Natural killer cell (primary cell): ENCODE data around the gene FAM107B. TPM values are rescaled to one million over a fixed set of nuclear protein-coding genes. Genes with fewer than 3 reads are reported as not detected.

ENCODE experiments used
- ATAC-seq, 3 donors: fragments of 150-1000 bp in 2 of 3; fragments of 200-7000 bp in 1 of 3; cut with Tn5 transposase; 1 replicate in 1 of 3; 2 replicates in 2 of 3; pipeline ENCODE4 v1.10.0; 2021; ENCODE audit warnings: mild to moderate bottlenecking in 2 of 3, moderate library complexity in 2 of 3
- DNase-seq, 2 donors: peaks; one replicate each; pipeline versions ENCODE4 v3.0.0 to v3.0.0-alpha.2; 2013 to 2021; ENCODE audit warnings: mixed read lengths in 1 of 2
- H3K27ac ChIP-seq: one replicate; pipeline ENCODE4 v1.5.1; 2013; ENCODE audit warnings: mild to moderate bottlenecking, low read length
- H3K27me3 ChIP-seq: one replicate; pipeline ENCODE4 v1.6.1; 2013; ENCODE audit warnings: low read length; ENCODE audit not compliant: control insufficient read depth, insufficient read depth
- H3K36me3 ChIP-seq: one replicate; pipeline ENCODE4 v1.6.1; 2013; ENCODE audit warnings: low read length; ENCODE audit not compliant: control insufficient read depth, insufficient read depth
- H3K4me1 ChIP-seq: one replicate; pipeline ENCODE4 v1.6.1; 2013; ENCODE audit warnings: low read length; ENCODE audit not compliant: control insufficient read depth, insufficient read depth
- H3K4me3 ChIP-seq: one replicate; pipeline ENCODE4 v1.5.1; 2013; ENCODE audit warnings: low read length
- H3K9me3 ChIP-seq: one replicate; pipeline ENCODE4 v1.6.1; 2013; ENCODE audit warnings: low read length; ENCODE audit not compliant: control insufficient read depth, insufficient read depth
- H3K27ac Mint-ChIP-seq, 2 donors: one replicate each; pipeline ENCODE4 v1.8.0; 2022; ENCODE audit warnings: mild to moderate bottlenecking in 2 of 2, mixed read lengths in 2 of 2, moderate library complexity in 1 of 2
- H3K27me3 Mint-ChIP-seq, 2 donors: one replicate each; pipeline ENCODE4 v1.8.0; 2022; ENCODE audit warnings: low read depth in 2 of 2, mixed read lengths in 2 of 2
- H3K36me3 Mint-ChIP-seq: one replicate; pipeline ENCODE4 v1.8.0; 2022; ENCODE audit warnings: mixed read lengths
- H3K4me1 Mint-ChIP-seq, 2 donors: one replicate each; pipeline ENCODE4 v1.8.0; 2022; ENCODE audit warnings: mixed read lengths in 2 of 2
- H3K4me3 Mint-ChIP-seq: one replicate; pipeline ENCODE4 v1.8.0; 2022; ENCODE audit warnings: mild to moderate bottlenecking, moderate library complexity, mixed read lengths
- H3K9me3 Mint-ChIP-seq, 2 donors: one replicate each; pipeline ENCODE4 v1.8.0; 2022; ENCODE audit warnings: mixed read lengths in 2 of 2
- WGBS: methylation state at CpG from one replicate; pipeline ENCODE4 v1.1.7; 2013; ENCODE audit warnings: missing lambda C conversion rate; ENCODE audit not compliant: insufficient coverage; 5-methylcytosine and 5-hydroxymethylcytosine counted together
- intact Hi-C: fragments of 100-400 bp; cut with micrococcal nuclease; formaldehyde crosslinking; loops from one replicate; pipeline ENCODE4 v1.14.2; 2022
- total RNA-seq, 4 donors: library from RNA; stranded (reverse); fragments of 120-200 nt in 1 of 4; gene quantifications; one replicate each; pipeline versions ENCODE4 v1.2.3 to v1.2.4, GENCODE V29; 2013 to 2022
- TF ChIP-seq, protein P1 (sequence below): fragments of 200-600 bp; IDR thresholded peaks from one replicate; pipeline ENCODE4 v1.8.0; 2022; ENCODE audit warnings: antibody characterized with exemption

The FAM107B gene
- total RNA-seq, 3 donors from 2014 or later (not counting 1 experiment from before 2014, with no cell fraction given) = 165 to 226 (median 224) TPM

DNA sequence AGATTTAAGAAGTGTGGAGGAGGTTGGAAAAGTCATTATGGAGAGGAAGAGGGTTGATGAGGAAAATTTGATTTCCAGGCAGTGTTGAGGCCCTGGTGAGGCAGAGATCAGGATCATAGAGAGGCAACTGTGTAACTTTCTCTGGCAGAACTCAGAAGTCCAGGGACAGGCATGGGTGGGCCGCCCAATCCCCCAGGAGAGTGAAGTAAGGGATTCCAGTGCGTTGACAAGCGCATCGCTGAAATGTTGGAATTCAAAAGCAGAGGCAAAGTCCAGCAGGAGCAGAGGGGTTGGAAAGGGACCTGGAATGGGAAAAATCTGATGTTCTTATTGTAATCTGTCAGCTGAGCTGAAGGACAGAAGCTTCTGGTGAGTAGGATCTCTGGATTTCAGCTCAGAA is 207.3 kb downstream of the FAM107B start:
- ATAC-seq = no peak

DNA sequence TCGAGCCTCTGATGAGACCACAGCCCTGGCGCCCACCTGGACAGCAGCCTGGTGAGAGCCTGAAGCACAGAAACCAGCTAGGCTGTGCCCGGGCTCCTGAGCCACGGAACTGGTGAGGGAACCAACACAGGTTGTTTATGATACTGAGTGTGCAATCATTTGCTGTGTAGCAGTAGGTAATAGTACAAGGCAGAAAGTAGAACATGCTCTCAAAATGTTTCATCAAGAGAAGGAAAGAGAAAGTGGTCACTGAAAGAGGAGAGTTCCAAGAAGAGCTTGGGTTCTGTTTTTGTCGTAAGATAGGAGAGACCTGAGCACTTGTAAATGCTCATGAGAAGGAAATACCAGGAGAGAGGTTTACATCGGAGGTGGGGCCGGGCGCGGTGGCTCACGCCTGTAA is 208.2 kb downstream of the FAM107B start:
- Mint-ChIP-seq H3K4me3 (peak overlapping the region; percentile 62), H3K9me3 (peaks cover 0 to 2% of the 10 kb centered on the region in 2 donors)
- DNase-seq = no peak

More for the DNA sequence above, 207.3 kb downstream of the FAM107B start:
- Histone ChIP-seq H3K9me3 (peaks cover 3% of the 10 kb centered on the region), H3K4me3 (no peak overlapping the region), H3K36me3 (peaks cover 22% of the 10 kb centered on the region), H3K4me1 (peaks cover 69% of the 10 kb centered on the region), H3K27ac (peak overlapping the region; percentile 5), H3K27me3 (no peaks in the 10 kb centered on the region)
- peaks cover 0 to 2% of the 10 kb centered on the region in 2 donors for H3K9me3 Mint-ChIP-seq
- DNase-seq = no peak
- peak overlapping the region; percentile 95 to 98 for H3K27ac Mint-ChIP-seq
- H3K4me3 Mint-ChIP-seq = peak overlapping the region; percentile 4
- 96% methylated on average over 4 of the region's 4 CpGs for WGBS
- TF ChIP-seq, protein P1, sequence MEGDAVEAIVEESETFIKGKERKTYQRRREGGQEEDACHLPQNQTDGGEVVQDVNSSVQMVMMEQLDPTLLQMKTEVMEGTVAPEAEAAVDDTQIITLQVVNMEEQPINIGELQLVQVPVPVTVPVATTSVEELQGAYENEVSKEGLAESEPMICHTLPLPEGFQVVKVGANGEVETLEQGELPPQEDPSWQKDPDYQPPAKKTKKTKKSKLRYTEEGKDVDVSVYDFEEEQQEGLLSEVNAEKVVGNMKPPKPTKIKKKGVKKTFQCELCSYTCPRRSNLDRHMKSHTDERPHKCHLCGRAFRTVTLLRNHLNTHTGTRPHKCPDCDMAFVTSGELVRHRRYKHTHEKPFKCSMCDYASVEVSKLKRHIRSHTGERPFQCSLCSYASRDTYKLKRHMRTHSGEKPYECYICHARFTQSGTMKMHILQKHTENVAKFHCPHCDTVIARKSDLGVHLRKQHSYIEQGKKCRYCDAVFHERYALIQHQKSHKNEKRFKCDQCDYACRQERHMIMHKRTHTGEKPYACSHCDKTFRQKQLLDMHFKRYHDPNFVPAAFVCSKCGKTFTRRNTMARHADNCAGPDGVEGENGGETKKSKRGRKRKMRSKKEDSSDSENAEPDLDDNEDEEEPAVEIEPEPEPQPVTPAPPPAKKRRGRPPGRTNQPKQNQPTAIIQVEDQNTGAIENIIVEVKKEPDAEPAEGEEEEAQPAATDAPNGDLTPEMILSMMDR = no peak
- peaks cover 14% of the 10 kb centered on the region for H3K36me3 Mint-ChIP-seq
- peaks cover 96% of the 10 kb centered on the region in 2 donors for H3K4me1 Mint-ChIP-seq
- intact Hi-C loops = no loop called here
- no peaks in the 10 kb centered on the region for H3K27me3 Mint-ChIP-seq

DNA sequence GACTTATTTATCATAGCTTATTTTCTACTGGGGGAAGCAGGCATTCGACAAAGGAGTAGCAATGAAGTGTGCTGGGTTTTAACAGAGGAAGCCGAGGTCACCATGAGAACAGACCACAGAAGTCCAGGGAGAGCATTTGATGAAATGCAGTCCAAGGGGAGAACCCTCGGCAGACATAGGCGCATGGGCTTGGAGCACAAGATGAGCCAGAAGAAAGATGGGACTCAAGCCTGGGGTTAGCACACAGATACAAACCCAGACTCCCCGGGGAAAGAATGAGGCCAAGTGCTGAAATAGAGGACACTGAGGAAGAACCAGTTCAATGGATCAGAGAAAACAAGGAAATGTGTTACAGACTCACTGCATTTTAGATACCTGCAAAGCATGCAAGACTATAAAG is 209.5 kb downstream of the FAM107B start:
- Histone ChIP-seq H3K36me3 (peaks cover 25% of the 10 kb centered on the region), H3K4me3 (no peak overlapping the region), H3K27ac (peak overlapping the region; percentile 87), H3K27me3 (no peaks in the 10 kb centered on the region), H3K4me1 (peaks cover 73% of the 10 kb centered on the region), H3K9me3 (peaks cover 3% of the 10 kb centered on the region)
- intact Hi-C loops = loop anchor here (1.0 kb wide), 1 partner anchor 35 kb away; no protein-coding TSS in a partner anchor
- H3K9me3 Mint-ChIP-seq = peaks cover 0 to 2% of the 10 kb centered on the region in 2 donors
- H3K4me1 Mint-ChIP-seq = peaks cover 98% of the 10 kb centered on the region in 2 donors
- TF ChIP-seq, protein P1 = no peak
- peak in 1 of 2 donors; percentile 42 for DNase-seq
- peak overlapping the region; percentile 90 for H3K4me3 Mint-ChIP-seq
- no peak for ATAC-seq
- 33% methylated on average over 5 of the region's 5 CpGs for WGBS
- no peaks in the 10 kb centered on the region for H3K27me3 Mint-ChIP-seq
- peak overlapping the region; percentile 95 to 98 for H3K27ac Mint-ChIP-seq
- peaks cover 14% of the 10 kb centered on the region for H3K36me3 Mint-ChIP-seq

More for the DNA sequence above, 208.2 kb downstream of the FAM107B start:
- Histone ChIP-seq H3K4me1 (peaks cover 70% of the 10 kb centered on the region), H3K36me3 (peaks cover 22% of the 10 kb centered on the region), H3K27me3 (no peaks in the 10 kb centered on the region), H3K9me3 (peaks cover 3% of the 10 kb centered on the region), H3K4me3 (no peak overlapping the region), H3K27ac (peak overlapping the region; percentile 17)
- Mint-ChIP-seq H3K27me3 (no peaks in the 10 kb centered on the region), H3K4me1 (peaks cover 96% of the 10 kb centered on the region in 2 donors), H3K36me3 (peaks cover 14% of the 10 kb centered on the region), H3K27ac (peak overlapping the region; percentile 95 to 98)
- TF ChIP-seq, protein P1 = no peak
- WGBS = 87% methylated on average over 10 of the region's 10 CpGs
- intact Hi-C loops = no loop called here
- no peak for ATAC-seq

DNA sequence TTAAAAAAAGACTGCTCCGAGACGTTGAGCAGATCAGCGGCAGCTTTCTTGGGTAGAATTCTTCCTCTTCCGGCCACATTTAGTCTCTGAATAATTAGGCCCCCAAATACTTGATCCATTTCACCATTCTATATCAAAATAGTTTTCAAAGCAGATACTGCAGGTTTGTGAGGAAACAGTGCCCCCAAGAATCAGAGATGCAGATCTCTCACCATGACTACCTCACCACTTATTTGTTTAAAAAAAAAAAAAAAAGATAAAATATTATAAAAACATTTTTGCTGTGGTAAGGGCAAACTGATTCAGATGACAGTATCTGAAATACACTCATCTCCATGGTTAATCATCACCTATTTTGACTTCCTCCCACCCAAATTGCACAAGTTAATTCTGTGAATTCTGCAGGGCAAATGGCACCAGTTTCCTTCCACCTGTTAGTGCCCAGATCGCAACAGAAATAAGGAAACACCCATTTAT is 210.4 kb downstream of the FAM107B start:
- Mint-ChIP-seq H3K27ac (peak overlapping the region; percentile 95 to 98), H3K9me3 (peaks cover 0 to 2% of the 10 kb centered on the region in 2 donors), H3K36me3 (peaks cover 14% of the 10 kb centered on the region), H3K4me1 (peaks cover 95 to 96% of the 10 kb centered on the region in 2 donors), H3K27me3 (no peaks in the 10 kb centered on the region), H3K4me3 (peak overlapping the region; percentile 90)
- H3K4me1 ChIP-seq = peaks cover 74% of the 10 kb centered on the region
- peak overlapping the region; percentile 87 for H3K27ac ChIP-seq
- peak; percentile 35 to 51 (median 50) for ATAC-seq
- DNase-seq = peak in 1 of 2 donors; percentile 77
- intact Hi-C loops = loop anchor here (1.0 to 5.0 kb wide), 3 partner anchors 8 to 273 kb away; partner anchors contain the start of genes CDNF, HSPA14 and MSANTD7
- WGBS = 3% methylated on average over 5 of the region's 5 CpGs
- TF ChIP-seq, protein P1 = no peak
- no peak overlapping the region for H3K4me3 ChIP-seq
- no peaks in the 10 kb centered on the region for H3K27me3 ChIP-seq
- peaks cover 25% of the 10 kb centered on the region for H3K36me3 ChIP-seq
- peaks cover 3% of the 10 kb centered on the region for H3K9me3 ChIP-seq
